ENCODE measurements around the gene RERG.

Gene RERG

GRCh38 chr12:15216036-15216889 is 5.0 kb downstream of the RERG start:
- DNase-seq, result no peak

GRCh38 chr12:15214851-15215601 is 6.2 kb downstream of the RERG start:
- DNase-seq, result no peak

GRCh38 chr12:15212930-15213329 is 8.3 kb downstream of the RERG start:
- no peak for DNase-seq

GRCh38 chr12:15209782-15210181 is 11.4 kb downstream of the RERG start:
- DNase-seq, result no peak

GRCh38 chr12:15208871-15209656 is 12.2 kb downstream of the RERG start:
- no peak for DNase-seq

- no peak for DNase-seq
These were observed 13.1 kb downstream of the RERG start for GRCh38 chr12:15208140-15208539.

- DNase-seq, result no peak
These were observed 14.3 kb downstream of the RERG start for GRCh38 chr12:15206831-15207389.

GRCh38 chr12:15206338-15206737 is 14.9 kb downstream of the RERG start:
- DNase-seq, result no peak

- no peak for DNase-seq
These were observed 15.7 kb downstream of the RERG start for GRCh38 chr12:15205341-15206010.

GRCh38 chr12:15201456-15201855 is 19.8 kb downstream of the RERG start:
- DNase-seq, result no peak

GRCh38 chr12:15201056-15201455 is 20.2 kb downstream of the RERG start:
- DNase-seq, result no peak

GRCh38 chr12:15200641-15201040 is 20.6 kb downstream of the RERG start:
- DNase-seq, result no peak

- no peak for DNase-seq
These were observed 21.3 kb downstream of the RERG start for GRCh38 chr12:15199930-15200329.

- no peak for DNase-seq
These were observed 24.3 kb downstream of the RERG start for GRCh38 chr12:15196678-15197505.

GRCh38 chr12:15196221-15196620 is 25.0 kb downstream of the RERG start:
- no peak for DNase-seq

- no peak for DNase-seq
These were observed 26.5 kb downstream of the RERG start for GRCh38 chr12:15194456-15195368.

GRCh38 chr12:15193946-15194345 is 27.3 kb downstream of the RERG start:
- DNase-seq, result no peak

GRCh38 chr12:15192720-15193119 is 28.5 kb downstream of the RERG start:
- DNase-seq, result no peak

- DNase-seq, result no peak
These were observed 33.1 kb downstream of the RERG start for GRCh38 chr12:15188127-15188526.

GRCh38 chr12:15186597-15186996 is 34.6 kb downstream of the RERG start:
- no peak for DNase-seq

All from stimulated activated naive CD4-positive, alpha-beta T cell treated with Interleukin-2 at 50 U/mL for 16 hours (primary cell).